ENCODE results near the gene GPD1L.
"Not testable (repeated sequence)": the region's sequence is repeated elsewhere in the genome, so short reads cannot be mapped to it uniquely, and the experiment has no call there.

The GPD1L gene

GRCh38 chr3:32106132-32106928 is at the start of gene GPD1L:
Gene GPD1L (plus strand): TSS chr3:32106620. CDS start chr3:32106712, 92 bp downstream.
- peak; percentile 78 for DNase-seq (ENCODE audit: low read depth)
- no peak for TF ChIP-seq CTCF (IDR thresholded peaks at IDR 0.05; ENCODE audit: low read depth, low read length, missing control alignments)
- peak within 1 kb of the TSS; percentile 80 for H3K4me3 ChIP-seq (ENCODE audit: low read depth, low read length)

- not testable (repeated sequence) for DNase-seq (ENCODE audit: low read depth); H3K4me3 ChIP-seq (ENCODE audit: low read depth, low read length)
Observed at GRCh38 chr3:32058465-32058864, 48.0 kb upstream of the GPD1L start.

GRCh38 chr3:32062950-32063582 is 43.4 kb upstream of the GPD1L start:
- no peak overlapping the region for H3K4me3 ChIP-seq (ENCODE audit: low read depth, low read length)
- no peak for TF ChIP-seq CTCF (IDR thresholded peaks at IDR 0.05; ENCODE audit: low read depth, low read length, missing control alignments)
- no peak for DNase-seq (ENCODE audit: low read depth)

GRCh38 chr3:32066686-32067085 is 39.7 kb upstream of the GPD1L start:
- H3K4me3 ChIP-seq (ENCODE audit: low read depth, low read length): no peak overlapping the region
- DNase-seq (ENCODE audit: low read depth): no peak
- no peak for TF ChIP-seq CTCF (IDR thresholded peaks at IDR 0.05; ENCODE audit: low read depth, low read length, missing control alignments)

- DNase-seq (ENCODE audit: low read depth); H3K4me3 ChIP-seq (ENCODE audit: low read depth, low read length): not testable (repeated sequence)
Observed at GRCh38 chr3:32074194-32074593, 32.2 kb upstream of the GPD1L start.

GRCh38 chr3:32076566-32076965 is 29.9 kb upstream of the GPD1L start:
- DNase-seq (ENCODE audit: low read depth): no peak
- H3K4me3 ChIP-seq (ENCODE audit: low read depth, low read length): no peak overlapping the region
- TF ChIP-seq CTCF (IDR thresholded peaks at IDR 0.05; ENCODE audit: low read depth, low read length, missing control alignments): no peak

- no peak for DNase-seq (ENCODE audit: low read depth)
- no peak for TF ChIP-seq CTCF (IDR thresholded peaks at IDR 0.05; ENCODE audit: low read depth, low read length, missing control alignments)
- H3K4me3 ChIP-seq (ENCODE audit: low read depth, low read length): no peak overlapping the region
Observed at GRCh38 chr3:32077260-32078084, 28.9 kb upstream of the GPD1L start.

Data from GM12864 (cell line).